Stimulated activated CD4-positive, alpha-beta T cell treated with anti-CD3 and anti-CD28 coated beads, Interleukin-4, amount 100 ng/mL, for 4 hours (primary cell): ENCODE measurements around the gene SPTLC1.
"Not testable (repeated sequence)": the region's sequence is repeated elsewhere in the genome, so short reads cannot be mapped to it uniquely, and the experiment has no call there.

Source experiments
- DNase-seq, 2 experiments: peaks; one replicate each; pipeline ENCODE4 v3.0.0-alpha.2; 2020

The SPTLC1 gene

GRCh38 chr9:92026206-92027002, 88.8 kb downstream of the SPTLC1 start:
- no peak for DNase-seq

GRCh38 chr9:92021785-92022541, 93.2 kb downstream of the SPTLC1 start:
- DNase-seq: not testable (repeated sequence)

GRCh38 chr9:92019658-92020057, 95.6 kb downstream of the SPTLC1 start:
- no peak for DNase-seq

- DNase-seq: no peak
These were observed 104.3 kb downstream of the SPTLC1 start for GRCh38 chr9:92010705-92011536.

- DNase-seq: not testable (repeated sequence)
These were observed 105.0 kb downstream of the SPTLC1 start for GRCh38 chr9:92010253-92010652.

GRCh38 chr9:92008041-92008440, 107.2 kb downstream of the SPTLC1 start:
- no peak for DNase-seq

- DNase-seq: no peak
These were observed 111.2 kb downstream of the SPTLC1 start for GRCh38 chr9:92004045-92004392.

GRCh38 chr9:92003308-92004044, 111.7 kb downstream of the SPTLC1 start:
- no peak for DNase-seq

- not testable (repeated sequence) for DNase-seq
These were observed 113.3 kb downstream of the SPTLC1 start for GRCh38 chr9:92001948-92002347.

- DNase-seq: no peak
These were observed 114.0 kb downstream of the SPTLC1 start for GRCh38 chr9:92001244-92001643.

GRCh38 chr9:91995000-91995655, 120.1 kb downstream of the SPTLC1 start:
- no peak for DNase-seq

- DNase-seq: no peak
These were observed 120.8 kb downstream of the SPTLC1 start for GRCh38 chr9:91994422-91994821.

- no peak for DNase-seq
These were observed 122.7 kb downstream of the SPTLC1 start for GRCh38 chr9:91992461-91993041.

GRCh38 chr9:91991721-91992341, 123.4 kb downstream of the SPTLC1 start:
- no peak for DNase-seq

GRCh38 chr9:91986248-91986647, 129.0 kb downstream of the SPTLC1 start:
- DNase-seq: no peak

- DNase-seq: no peak
These were observed 129.5 kb downstream of the SPTLC1 start for GRCh38 chr9:91985692-91986091.
